ENCODE data around the gene HK2. TPM values are rescaled to one million over a fixed set of nuclear protein-coding genes. Genes with fewer than 3 reads are reported as not detected.

The HK2 gene
- total and polyA plus RNA-seq, 2 of the 4 experiments (the other 2 are of a cell fraction), result 17.4 to 20.9 TPM

DNA sequence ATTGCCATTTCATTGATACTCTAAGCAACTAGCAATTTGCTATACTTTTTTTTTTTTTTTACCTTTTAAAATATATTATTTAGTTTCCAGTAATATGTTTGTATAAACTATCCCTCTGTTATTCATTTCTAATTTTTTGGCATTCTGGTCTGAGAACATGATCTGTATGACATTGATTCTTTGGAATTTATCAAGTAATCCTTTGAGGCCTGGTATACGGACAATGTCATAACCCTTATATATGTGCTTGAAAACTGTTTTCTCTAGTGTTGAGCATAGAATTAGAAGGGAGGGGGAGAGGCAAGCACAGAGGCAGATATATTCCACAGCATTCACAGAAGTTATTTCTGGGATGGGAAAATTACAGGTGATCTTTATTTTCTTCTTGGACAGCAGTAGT is 76.3 kb downstream of the HK2 start:
- WGBS, 2 experiments (ENCODE audit: extremely low coverage in 2 of 2, insufficient read length in 1 of 2), result no CpG with 5 or more reads among the region's 1 CpG
- Histone ChIP-seq H3K4me3 (ENCODE audit: insufficient read depth, low read depth, low read length) (no peak overlapping the region), H4K5ac (ENCODE audit: low read depth, low read length) (no peak overlapping the region), H4K20me1 (ENCODE audit: insufficient read depth, low read length) (no peaks in the 10 kb centered on the region), H2AFZ (replicated peaks; ENCODE audit: low read length, poor library complexity) (peak overlapping the region; percentile 39), H3K4me1 (ENCODE audit: control insufficient read depth, insufficient read depth, low read length) (peaks cover 2% of the 10 kb centered on the region; the same call in 1 of the 2 replicates), H3K36me3 (ENCODE audit: control insufficient read depth, insufficient read depth, low read length) (no peaks in the 10 kb centered on the region), H2AK9ac (replicated peaks; ENCODE audit: low read depth, low read length, poor library complexity) (no peak overlapping the region), H3K23ac (ENCODE audit: low read depth, low read length) (no peak overlapping the region), H3K27ac (ENCODE audit: insufficient read depth, low read length) (no peak overlapping the region), H2BK120ac (ENCODE audit: low read depth, low read length) (no peak overlapping the region), H3K9me1 (ENCODE audit: insufficient read depth, low read length) (0 out of 2 replicates have a peak, but pooled peaks cover under 1% of the 10 kb centered on the region), H4K8ac (ENCODE audit: low read depth in 2 of 2, low read length in 2 of 2) (no peak overlapping the region), H2BK20ac (ENCODE audit: low read depth, low read length) (no peak overlapping the region), H3K56ac (ENCODE audit: extremely low read depth, insufficient read depth, low read length) (no peak overlapping the region), H3K4me2 (ENCODE audit: low read depth, low read length) (no peak overlapping the region), H4K91ac (ENCODE audit: insufficient read depth, low read depth, low read length) (0 out of 2 replicates have a peak overlapping the region, but pooled peaks have one; percentile 49), H2AK5ac (ENCODE audit: low read depth, low read length) (no peak overlapping the region), H3K9me3 (ENCODE audit: control insufficient read depth, insufficient read depth, low read length) (no peaks in the 10 kb centered on the region), H2BK15ac (ENCODE audit: low read depth, low read length) (no peak overlapping the region), H2BK5ac (ENCODE audit: low read depth, low read length, poor library complexity, severe bottlenecking) (no peak overlapping the region), H3K18ac (ENCODE audit: low read depth, low read length) (no peak overlapping the region), H3K9ac (ENCODE audit: low read depth, low read length) (no peak overlapping the region), H3K14ac (replicated peaks; ENCODE audit: low read depth, low read length) (0 out of 2 replicates have a peak overlapping the region, but pooled peaks have one; percentile 29), H3K79me1 (ENCODE audit: low read depth in 1 of 2, low read length in 2 of 2) (no peaks in the 10 kb centered on the region), H3K4ac (ENCODE audit: low read depth, low read length) (no peak overlapping the region), H3K27me3 (ENCODE audit: control insufficient read depth, insufficient read depth, low read length) (no peaks in the 10 kb centered on the region)
- CTCF ChIA-PET, result no interaction called here
- no TSS peak for BruUV-seq (replicated peaks)
- POLR2A ChIA-PET (ENCODE audit: unreplicated experiment), result no interaction called here
- in situ Hi-C loops (cut with MboI; ENCODE audit: low sequenced_read_pairs), result loop anchor here (10.0 to 25.0 kb wide), 2 partner anchors 495 to 702 kb away; no protein-coding TSS in a partner anchor
- peak; percentile 19 for DNase-seq
- no peak for TF ChIP-seq CHD1 (IDR thresholded peaks at IDR 0.05; ENCODE audit: low read depth, low read length)
- TF ChIP-seq CEBPB (IDR thresholded peaks at IDR 0.05; ENCODE audit: low read depth, low read length), result no peak
- no peak for TF ChIP-seq POLR2A (IDR thresholded peaks at IDR 0.05; ENCODE audit: low read depth, low read length)
- TF ChIP-seq ELK1 (IDR thresholded peaks at IDR 0.05; ENCODE audit: borderline replicate concordance, low read depth, low read length), result no peak
- TF ChIP-seq FOS (IDR thresholded peaks at IDR 0.05; ENCODE audit: low read depth, low read length), result no peak
- TF ChIP-seq RFX5 (IDR thresholded peaks at IDR 0.05; ENCODE audit: low read depth, low read length), result no peak
- no peak for TF ChIP-seq BHLHE40 (IDR thresholded peaks at IDR 0.05; ENCODE audit: low read depth, low read length)
- TF ChIP-seq SMC3 (IDR thresholded peaks at IDR 0.05; ENCODE audit: low read depth, low read length), result no peak
- TF ChIP-seq MAZ (IDR thresholded peaks at IDR 0.05; ENCODE audit: borderline replicate concordance, low read depth, low read length), result no peak
- no peak for TF ChIP-seq RAD21 (IDR thresholded peaks at IDR 0.05; ENCODE audit: low read length)
- TF ChIP-seq RCOR1 (IDR thresholded peaks at IDR 0.05; ENCODE audit: insufficient replicate concordance, low read length), result no peak
- TF ChIP-seq MAFK (IDR thresholded peaks at IDR 0.05; ENCODE audit: low read depth, low read length), result no peak
- TF ChIP-seq, protein P1, sequence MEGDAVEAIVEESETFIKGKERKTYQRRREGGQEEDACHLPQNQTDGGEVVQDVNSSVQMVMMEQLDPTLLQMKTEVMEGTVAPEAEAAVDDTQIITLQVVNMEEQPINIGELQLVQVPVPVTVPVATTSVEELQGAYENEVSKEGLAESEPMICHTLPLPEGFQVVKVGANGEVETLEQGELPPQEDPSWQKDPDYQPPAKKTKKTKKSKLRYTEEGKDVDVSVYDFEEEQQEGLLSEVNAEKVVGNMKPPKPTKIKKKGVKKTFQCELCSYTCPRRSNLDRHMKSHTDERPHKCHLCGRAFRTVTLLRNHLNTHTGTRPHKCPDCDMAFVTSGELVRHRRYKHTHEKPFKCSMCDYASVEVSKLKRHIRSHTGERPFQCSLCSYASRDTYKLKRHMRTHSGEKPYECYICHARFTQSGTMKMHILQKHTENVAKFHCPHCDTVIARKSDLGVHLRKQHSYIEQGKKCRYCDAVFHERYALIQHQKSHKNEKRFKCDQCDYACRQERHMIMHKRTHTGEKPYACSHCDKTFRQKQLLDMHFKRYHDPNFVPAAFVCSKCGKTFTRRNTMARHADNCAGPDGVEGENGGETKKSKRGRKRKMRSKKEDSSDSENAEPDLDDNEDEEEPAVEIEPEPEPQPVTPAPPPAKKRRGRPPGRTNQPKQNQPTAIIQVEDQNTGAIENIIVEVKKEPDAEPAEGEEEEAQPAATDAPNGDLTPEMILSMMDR (conservative IDR thresholded peaks at IDR 0.05; ENCODE audit: low read depth, low read length), result no peak
- TF ChIP-seq MXI1 (IDR thresholded peaks at IDR 0.05; ENCODE audit: borderline replicate concordance, low read depth, low read length), result no peak
- no peak for TF ChIP-seq NFE2L2 (IDR thresholded peaks at IDR 0.05; ENCODE audit: low read depth, low read length)
- TF ChIP-seq, protein P2, sequence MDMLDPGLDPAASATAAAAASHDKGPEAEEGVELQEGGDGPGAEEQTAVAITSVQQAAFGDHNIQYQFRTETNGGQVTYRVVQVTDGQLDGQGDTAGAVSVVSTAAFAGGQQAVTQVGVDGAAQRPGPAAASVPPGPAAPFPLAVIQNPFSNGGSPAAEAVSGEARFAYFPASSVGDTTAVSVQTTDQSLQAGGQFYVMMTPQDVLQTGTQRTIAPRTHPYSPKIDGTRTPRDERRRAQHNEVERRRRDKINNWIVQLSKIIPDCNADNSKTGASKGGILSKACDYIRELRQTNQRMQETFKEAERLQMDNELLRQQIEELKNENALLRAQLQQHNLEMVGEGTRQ (IDR thresholded peaks at IDR 0.05; ENCODE audit: low read depth, low read length), result no peak
- intact Hi-C loops (cut with micrococcal nuclease), result no loop called here
- dilution Hi-C loops (cut with HindIII; ENCODE audit: low sequenced_read_pairs, unreplicated experiment), result no loop called here
- ATAC-seq (ENCODE audit: low read depth), result peak; percentile 51

All from IMR-90 (cell line).